ENCODE measurements around the gene MAST1. TPM values are rescaled to one million over a fixed set of nuclear protein-coding genes. Genes with fewer than 3 reads are reported as not detected.

The MAST1 gene
- total and polyA plus RNA-seq, 2 experiments from 2014 or later = 13.9 to 19.9 TPM

- TF ChIP-seq NANOG (IDR thresholded peaks at IDR 0.05; ENCODE audit: borderline replicate concordance) (no peak), EZH2 (IDR thresholded peaks at IDR 0.05; ENCODE audit: low read depth, unreplicated experiment) (no peak), CREB1 (CRISPR knock-in tag; IDR thresholded peaks at IDR 0.05; ENCODE audit: low read depth) (0 out of 2 replicates have a peak, but pooled peaks have one; percentile 36), ZNF114 (CRISPR knock-in tag; IDR thresholded peaks at IDR 0.05) (no peak), STAT1 (IDR thresholded peaks at IDR 0.05; ENCODE audit: unreplicated experiment) (no peak), POLR2AphosphoS5 (IDR thresholded peaks at IDR 0.05; ENCODE audit: low read depth) (peak; percentile 29; the same call in 1 of the 2 replicates), EZH2phosphoT487 (IDR thresholded peaks at IDR 0.05; ENCODE audit: unreplicated experiment) (no peak), JUNB (IDR thresholded peaks at IDR 0.05; ENCODE audit: unreplicated experiment) (no peak)
- TF ChIP-seq, protein P1, sequence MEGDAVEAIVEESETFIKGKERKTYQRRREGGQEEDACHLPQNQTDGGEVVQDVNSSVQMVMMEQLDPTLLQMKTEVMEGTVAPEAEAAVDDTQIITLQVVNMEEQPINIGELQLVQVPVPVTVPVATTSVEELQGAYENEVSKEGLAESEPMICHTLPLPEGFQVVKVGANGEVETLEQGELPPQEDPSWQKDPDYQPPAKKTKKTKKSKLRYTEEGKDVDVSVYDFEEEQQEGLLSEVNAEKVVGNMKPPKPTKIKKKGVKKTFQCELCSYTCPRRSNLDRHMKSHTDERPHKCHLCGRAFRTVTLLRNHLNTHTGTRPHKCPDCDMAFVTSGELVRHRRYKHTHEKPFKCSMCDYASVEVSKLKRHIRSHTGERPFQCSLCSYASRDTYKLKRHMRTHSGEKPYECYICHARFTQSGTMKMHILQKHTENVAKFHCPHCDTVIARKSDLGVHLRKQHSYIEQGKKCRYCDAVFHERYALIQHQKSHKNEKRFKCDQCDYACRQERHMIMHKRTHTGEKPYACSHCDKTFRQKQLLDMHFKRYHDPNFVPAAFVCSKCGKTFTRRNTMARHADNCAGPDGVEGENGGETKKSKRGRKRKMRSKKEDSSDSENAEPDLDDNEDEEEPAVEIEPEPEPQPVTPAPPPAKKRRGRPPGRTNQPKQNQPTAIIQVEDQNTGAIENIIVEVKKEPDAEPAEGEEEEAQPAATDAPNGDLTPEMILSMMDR (conservative IDR thresholded peaks at IDR 0.05; ENCODE audit: low read depth in 2 of 2) = peak; percentile 89 to 99
- TF ChIP-seq, protein P2, sequence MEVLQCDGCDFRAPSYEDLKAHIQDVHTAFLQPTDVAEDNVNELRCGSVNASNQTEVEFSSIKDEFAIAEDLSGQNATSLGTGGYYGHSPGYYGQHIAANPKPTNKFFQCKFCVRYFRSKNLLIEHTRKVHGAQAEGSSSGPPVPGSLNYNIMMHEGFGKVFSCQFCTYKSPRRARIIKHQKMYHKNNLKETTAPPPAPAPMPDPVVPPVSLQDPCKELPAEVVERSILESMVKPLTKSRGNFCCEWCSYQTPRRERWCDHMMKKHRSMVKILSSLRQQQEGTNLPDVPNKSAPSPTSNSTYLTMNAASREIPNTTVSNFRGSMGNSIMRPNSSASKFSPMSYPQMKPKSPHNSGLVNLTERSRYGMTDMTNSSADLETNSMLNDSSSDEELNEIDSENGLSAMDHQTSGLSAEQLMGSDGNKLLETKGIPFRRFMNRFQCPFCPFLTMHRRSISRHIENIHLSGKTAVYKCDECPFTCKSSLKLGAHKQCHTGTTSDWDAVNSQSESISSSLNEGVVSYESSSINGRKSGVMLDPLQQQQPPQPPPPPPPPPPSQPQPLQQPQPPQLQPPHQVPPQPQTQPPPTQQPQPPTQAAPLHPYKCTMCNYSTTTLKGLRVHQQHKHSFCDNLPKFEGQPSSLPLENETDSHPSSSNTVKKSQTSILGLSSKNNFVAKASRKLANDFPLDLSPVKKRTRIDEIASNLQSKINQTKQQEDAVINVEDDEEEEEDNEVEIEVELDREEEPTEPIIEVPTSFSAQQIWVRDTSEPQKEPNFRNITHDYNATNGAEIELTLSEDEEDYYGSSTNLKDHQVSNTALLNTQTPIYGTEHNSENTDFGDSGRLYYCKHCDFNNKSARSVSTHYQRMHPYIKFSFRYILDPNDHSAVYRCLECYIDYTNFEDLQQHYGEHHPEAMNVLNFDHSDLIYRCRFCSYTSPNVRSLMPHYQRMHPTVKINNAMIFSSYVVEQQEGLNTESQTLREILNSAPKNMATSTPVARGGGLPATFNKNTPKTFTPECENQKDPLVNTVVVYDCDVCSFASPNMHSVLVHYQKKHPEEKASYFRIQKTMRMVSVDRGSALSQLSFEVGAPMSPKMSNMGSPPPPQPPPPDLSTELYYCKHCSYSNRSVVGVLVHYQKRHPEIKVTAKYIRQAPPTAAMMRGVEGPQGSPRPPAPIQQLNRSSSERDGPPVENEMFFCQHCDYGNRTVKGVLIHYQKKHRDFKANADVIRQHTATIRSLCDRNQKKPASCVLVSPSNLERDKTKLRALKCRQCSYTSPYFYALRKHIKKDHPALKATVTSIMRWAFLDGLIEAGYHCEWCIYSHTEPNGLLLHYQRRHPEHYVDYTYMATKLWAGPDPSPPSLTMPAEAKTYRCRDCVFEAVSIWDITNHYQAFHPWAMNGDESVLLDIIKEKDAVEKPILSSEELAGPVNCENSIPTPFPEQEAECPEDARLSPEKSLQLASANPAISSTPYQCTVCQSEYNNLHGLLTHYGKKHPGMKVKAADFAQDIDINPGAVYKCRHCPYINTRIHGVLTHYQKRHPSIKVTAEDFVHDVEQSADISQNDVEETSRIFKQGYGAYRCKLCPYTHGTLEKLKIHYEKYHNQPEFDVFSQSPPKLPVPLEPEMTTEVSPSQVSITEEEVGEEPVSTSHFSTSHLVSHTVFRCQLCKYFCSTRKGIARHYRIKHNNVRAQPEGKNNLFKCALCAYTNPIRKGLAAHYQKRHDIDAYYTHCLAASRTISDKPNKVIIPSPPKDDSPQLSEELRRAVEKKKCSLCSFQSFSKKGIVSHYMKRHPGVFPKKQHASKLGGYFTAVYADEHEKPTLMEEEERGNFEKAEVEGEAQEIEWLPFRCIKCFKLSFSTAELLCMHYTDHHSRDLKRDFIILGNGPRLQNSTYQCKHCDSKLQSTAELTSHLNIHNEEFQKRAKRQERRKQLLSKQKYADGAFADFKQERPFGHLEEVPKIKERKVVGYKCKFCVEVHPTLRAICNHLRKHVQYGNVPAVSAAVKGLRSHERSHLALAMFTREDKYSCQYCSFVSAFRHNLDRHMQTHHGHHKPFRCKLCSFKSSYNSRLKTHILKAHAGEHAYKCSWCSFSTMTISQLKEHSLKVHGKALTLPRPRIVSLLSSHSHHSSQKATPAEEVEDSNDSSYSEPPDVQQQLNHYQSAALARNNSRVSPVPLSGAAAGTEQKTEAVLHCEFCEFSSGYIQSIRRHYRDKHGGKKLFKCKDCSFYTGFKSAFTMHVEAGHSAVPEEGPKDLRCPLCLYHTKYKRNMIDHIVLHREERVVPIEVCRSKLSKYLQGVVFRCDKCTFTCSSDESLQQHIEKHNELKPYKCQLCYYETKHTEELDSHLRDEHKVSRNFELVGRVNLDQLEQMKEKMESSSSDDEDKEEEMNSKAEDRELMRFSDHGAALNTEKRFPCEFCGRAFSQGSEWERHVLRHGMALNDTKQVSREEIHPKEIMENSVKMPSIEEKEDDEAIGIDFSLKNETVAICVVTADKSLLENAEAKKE (CRISPR knock-in tag; IDR thresholded peaks at IDR 0.05) = no peak
- TF ChIP-seq, protein P3, sequence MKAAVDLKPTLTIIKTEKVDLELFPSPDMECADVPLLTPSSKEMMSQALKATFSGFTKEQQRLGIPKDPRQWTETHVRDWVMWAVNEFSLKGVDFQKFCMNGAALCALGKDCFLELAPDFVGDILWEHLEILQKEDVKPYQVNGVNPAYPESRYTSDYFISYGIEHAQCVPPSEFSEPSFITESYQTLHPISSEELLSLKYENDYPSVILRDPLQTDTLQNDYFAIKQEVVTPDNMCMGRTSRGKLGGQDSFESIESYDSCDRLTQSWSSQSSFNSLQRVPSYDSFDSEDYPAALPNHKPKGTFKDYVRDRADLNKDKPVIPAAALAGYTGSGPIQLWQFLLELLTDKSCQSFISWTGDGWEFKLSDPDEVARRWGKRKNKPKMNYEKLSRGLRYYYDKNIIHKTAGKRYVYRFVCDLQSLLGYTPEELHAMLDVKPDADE (IDR thresholded peaks at IDR 0.05) = no peak
- TF ChIP-seq, protein P4, sequence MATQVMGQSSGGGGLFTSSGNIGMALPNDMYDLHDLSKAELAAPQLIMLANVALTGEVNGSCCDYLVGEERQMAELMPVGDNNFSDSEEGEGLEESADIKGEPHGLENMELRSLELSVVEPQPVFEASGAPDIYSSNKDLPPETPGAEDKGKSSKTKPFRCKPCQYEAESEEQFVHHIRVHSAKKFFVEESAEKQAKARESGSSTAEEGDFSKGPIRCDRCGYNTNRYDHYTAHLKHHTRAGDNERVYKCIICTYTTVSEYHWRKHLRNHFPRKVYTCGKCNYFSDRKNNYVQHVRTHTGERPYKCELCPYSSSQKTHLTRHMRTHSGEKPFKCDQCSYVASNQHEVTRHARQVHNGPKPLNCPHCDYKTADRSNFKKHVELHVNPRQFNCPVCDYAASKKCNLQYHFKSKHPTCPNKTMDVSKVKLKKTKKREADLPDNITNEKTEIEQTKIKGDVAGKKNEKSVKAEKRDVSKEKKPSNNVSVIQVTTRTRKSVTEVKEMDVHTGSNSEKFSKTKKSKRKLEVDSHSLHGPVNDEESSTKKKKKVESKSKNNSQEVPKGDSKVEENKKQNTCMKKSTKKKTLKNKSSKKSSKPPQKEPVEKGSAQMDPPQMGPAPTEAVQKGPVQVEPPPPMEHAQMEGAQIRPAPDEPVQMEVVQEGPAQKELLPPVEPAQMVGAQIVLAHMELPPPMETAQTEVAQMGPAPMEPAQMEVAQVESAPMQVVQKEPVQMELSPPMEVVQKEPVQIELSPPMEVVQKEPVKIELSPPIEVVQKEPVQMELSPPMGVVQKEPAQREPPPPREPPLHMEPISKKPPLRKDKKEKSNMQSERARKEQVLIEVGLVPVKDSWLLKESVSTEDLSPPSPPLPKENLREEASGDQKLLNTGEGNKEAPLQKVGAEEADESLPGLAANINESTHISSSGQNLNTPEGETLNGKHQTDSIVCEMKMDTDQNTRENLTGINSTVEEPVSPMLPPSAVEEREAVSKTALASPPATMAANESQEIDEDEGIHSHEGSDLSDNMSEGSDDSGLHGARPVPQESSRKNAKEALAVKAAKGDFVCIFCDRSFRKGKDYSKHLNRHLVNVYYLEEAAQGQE (IDR thresholded peaks at IDR 0.05; ENCODE audit: unreplicated experiment) = no peak
- Histone ChIP-seq H4K20me1 (replicated peaks; ENCODE audit: insufficient read depth) (peaks cover 4% of the 10 kb centered on the region; the same call in 1 of the 2 replicates), H3K9me2 (ENCODE audit: insufficient read depth) (no peaks in the 10 kb centered on the region), H3K27me3 (ENCODE audit: insufficient read depth) (no peaks in the 10 kb centered on the region), H3K4me3 (peak overlapping the region; percentile 57), H3K79me2 (replicated peaks; ENCODE audit: insufficient read depth) (no peaks in the 10 kb centered on the region; the same call in 1 of the 2 replicates), H3K36me3 (ENCODE audit: insufficient read depth) (no peaks in the 10 kb centered on the region), H3K4me2 (peak overlapping the region; percentile 84), H2AFZ (peak overlapping the region; percentile 96; the same call in 1 of the 2 replicates), H3F3A (replicated peaks; ENCODE audit: low read depth) (peaks cover 17% of the 10 kb centered on the region), H3K4me1 (ENCODE audit: insufficient read depth) (0 out of 2 replicates have a peak, but pooled peaks cover 4% of the 10 kb centered on the region), H3K27ac (ENCODE audit: low read depth) (no peak overlapping the region)
- DNase-seq (ENCODE audit: low spot score) (peak; percentile 93), ATAC-seq (peak; percentile 99)
- Mint-ChIP-seq H3K36me3 (ENCODE audit: low read depth) (peaks cover 14% of the 10 kb centered on the region), H3K27me3 (ENCODE audit: insufficient read depth, low read depth, poor library complexity) (peaks cover 6% of the 10 kb centered on the region), H3K4me1 (peaks cover 6% of the 10 kb centered on the region; the same call in 2 of the 3 replicates), H3K4me3 (peak overlapping the region; percentile 45; the same call in 2 of the 3 replicates), H3K27ac (no peak overlapping the region), H3K9me3 (no peaks in the 10 kb centered on the region)
Measured at GRCh38 chr19:12847159-12848139, 9.1 kb downstream of the MAST1 start.

All from GM23338 (cell line).